Measurements from ENCODE around the gene ARF4.

ARF4 gene

GRCh38 chr3:57583544-57583943 lies 13.6 kb downstream of the ARF4 start:
- no peak for FAIRE-seq
- DNase-seq (ENCODE audit: extremely low spot score, insufficient read length, low read depth): no peak

DNA sequence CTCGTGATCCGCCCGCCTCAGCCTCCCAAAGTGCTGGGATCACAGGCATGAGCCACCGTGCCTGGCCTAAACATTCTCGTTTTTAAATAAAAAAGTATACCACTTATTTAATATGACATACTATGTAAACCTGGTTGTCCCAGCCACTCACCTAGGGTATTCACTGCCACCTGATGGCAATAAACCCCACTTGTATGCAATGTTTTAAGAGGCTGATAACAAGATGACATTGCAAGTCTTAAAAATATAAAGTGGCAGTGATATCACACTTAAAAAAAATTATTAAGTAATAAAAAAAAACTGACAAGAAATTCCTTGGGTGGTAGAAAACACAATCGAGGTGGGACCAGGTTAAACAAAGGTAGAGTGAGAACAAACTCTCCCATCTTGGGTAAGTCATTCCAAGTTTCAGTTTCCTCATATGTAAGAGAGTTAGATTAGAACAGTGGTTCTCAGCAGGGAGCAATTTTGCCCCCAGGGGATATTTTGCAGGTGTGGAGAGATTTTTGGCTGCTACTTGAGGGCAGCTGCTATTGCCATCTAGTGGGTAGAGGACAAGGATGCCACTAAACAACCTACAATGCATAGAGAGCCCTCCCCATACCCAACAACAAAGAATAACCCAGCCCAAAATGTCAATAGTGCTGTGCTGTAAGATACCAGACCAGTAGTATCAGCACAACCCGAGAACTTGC lies 14.5 kb downstream of the ARF4 start:
- FAIRE-seq (no peak), DNase-seq (ENCODE audit: extremely low spot score, insufficient read length, low read depth) (no peak)

DNA sequence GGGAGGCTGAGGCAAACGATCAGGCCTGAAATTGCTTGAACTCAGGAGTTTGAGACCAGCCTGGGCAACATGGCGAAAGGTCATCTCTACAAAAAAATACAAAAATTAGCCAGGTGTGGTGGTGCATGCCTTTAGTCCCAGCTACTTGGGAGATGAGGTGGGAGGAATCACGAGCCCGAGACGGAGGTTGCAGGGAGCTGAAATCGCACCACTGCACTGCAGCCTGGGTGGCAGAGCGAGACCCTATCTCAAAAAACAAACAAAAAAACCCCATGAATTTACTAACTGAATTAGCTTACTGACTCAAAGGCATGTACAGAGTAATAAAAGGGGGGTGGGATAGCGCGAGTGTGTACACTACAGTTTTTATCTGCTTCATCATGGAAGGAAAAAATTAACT lies 19.3 kb downstream of the ARF4 start:
- no peak for FAIRE-seq
- DNase-seq (ENCODE audit: extremely low spot score, insufficient read length, low read depth): no peak

GRCh38 chr3:57575966-57576626 lies 21.0 kb downstream of the ARF4 start:
- FAIRE-seq: no peak
- no peak for DNase-seq (ENCODE audit: extremely low spot score, insufficient read length, low read depth)

DNA sequence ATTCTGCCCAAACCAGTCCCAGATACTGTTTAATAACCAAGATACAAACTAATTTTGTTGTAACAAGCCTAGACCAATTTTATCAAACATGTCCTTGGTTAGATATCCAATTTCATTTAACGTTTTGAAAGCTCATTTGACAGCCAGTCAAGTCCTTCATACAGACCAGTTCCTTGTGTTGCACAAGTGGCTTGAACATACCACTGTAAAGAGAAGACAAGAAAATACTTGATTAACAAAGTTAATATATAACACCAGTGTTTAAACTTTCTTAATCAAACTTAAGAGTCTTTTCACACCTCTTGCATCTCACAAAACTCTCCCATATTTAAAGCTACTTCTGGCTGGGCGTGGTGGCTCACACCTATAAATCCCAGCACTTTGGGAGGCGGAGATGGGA lies 25.0 kb downstream of the ARF4 start:
- DNase-seq (ENCODE audit: extremely low spot score, insufficient read length, low read depth) (no peak), FAIRE-seq (peak; percentile 5)

DNA sequence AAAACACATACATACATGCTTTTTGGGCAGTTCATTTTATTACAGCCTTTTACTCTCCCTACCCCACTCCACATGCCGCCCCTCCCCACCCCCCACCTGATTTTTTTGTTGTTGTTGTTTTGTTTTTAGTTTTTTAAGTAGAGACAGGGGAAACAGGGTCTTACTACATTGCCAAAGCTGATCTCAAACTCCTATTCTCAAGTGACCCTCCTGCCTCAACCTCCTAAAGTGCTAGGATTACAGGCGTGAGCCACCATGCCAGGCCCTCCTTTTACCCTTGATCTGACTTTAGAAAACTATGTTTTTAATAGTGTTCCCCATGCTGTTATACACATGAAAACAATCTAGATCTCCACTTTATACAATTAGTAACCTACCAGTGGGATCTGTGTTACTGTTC lies 26.3 kb downstream of the ARF4 start:
- no peak for DNase-seq (ENCODE audit: extremely low spot score, insufficient read length, low read depth)
- no peak for FAIRE-seq

- FAIRE-seq: no peak
- no peak for DNase-seq (ENCODE audit: extremely low spot score, insufficient read length, low read depth)
Measured at GRCh38 chr3:57569859-57570450, 27.2 kb downstream of the ARF4 start.

- FAIRE-seq (no peak), DNase-seq (ENCODE audit: extremely low spot score, insufficient read length, low read depth) (no peak)
Measured at GRCh38 chr3:57559526-57559925, 37.6 kb downstream of the ARF4 start.

DNA sequence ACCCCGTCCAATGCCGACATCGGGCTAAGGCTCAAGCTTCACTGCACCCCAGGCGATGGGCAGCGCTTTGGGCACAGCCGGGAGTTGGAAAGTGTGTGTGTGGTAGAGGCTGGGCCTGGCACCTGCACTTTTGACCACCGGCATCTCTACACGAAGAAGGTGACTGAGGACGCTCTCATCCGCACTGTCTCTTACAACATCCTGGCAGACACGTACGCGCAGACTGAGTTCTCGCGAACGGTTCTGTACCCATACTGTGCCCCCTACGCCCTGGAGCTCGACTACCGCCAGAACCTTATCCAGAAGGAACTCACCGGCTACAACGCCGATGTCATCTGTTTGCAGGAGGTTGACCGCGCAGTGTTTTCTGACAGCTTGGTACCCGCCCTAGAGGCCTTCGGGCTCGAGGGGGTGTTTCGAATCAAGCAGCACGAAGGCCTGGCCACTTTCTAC lies 40.0 kb downstream of the ARF4 start:
- FAIRE-seq: no peak
- no peak for DNase-seq (ENCODE audit: extremely low spot score, insufficient read length, low read depth)

DNA sequence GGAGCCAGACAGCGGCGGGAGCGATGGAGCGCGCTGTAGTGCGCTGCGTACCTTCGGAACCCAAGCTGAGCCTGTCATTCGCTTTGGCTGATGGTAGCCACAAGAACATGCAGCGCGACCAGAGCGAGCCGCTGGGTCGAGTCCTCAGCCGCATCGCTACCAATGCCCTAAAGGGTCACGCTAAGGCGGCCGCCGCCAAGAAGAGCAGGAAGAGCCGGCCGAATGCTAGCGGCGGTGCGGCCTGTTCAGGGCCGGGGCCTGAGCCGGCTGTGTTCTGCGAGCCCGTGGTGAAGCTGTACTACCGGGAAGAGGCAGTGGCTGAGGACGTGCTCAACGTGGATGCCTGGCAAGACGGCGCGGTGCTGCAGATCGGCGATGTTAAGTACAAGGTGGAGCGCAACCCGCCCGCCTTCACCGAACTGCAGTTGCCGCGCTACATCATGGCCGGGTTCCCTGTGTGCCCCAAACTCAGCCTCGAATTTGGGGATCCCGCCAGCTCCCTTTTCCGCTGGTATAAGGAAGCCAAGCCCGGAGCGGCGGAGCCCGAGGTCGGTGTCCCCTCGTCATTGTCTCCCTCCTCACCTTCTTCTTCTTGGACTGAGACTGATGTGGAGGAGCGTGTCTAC lies 40.6 kb downstream of the ARF4 start:
- FAIRE-seq: no peak
- no peak for DNase-seq (ENCODE audit: extremely low spot score, insufficient read length, low read depth)

DNA sequence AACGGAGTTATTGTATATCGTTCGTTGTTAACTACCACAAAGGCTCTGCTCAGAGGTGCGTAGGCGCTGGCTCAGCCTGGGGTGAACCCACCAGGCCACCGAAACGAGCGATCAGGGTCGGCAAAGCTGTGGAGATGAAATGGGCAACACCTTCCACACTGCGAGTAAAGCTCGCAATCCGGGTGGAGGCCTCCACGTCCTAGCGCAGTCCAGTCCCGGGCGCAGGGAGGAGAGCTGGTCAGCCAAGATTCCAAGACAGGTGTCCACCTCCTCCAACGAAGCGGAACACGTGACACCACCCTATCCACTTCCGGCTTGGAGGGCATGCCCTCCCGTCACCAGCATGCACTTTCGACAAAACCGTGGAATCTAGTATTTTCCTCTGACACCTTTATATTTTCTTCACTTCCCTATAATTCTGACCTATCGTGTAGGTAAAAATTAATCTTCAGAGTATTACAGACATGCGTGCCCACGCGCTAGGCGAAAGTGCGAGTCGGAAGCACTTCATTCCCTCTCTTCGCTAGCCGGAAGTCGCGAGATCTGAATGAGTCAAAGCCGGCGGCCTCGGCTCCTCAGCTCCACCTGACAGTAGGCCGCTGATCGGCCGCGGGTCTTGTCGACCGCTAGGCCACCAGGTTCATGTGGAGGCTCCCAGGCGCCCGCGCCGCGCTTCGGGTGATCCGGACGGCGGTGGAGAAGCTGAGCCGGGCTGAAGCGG lies 41.2 kb downstream of the ARF4 start, which contains the start of gene PDE12:
PDE12 (plus strand) TSS at position 537 of the 721 bp plus-strand sequence; CDS start at position 643, 106 bp downstream.
- DNase-seq (ENCODE audit: extremely low spot score, insufficient read length, low read depth) (peak; percentile 71), FAIRE-seq (peak; percentile 89)

GRCh38 chr3:57555306-57555705 lies 41.8 kb downstream of the ARF4 start:
- DNase-seq (ENCODE audit: extremely low spot score, insufficient read length, low read depth) (no peak), FAIRE-seq (no peak)

- DNase-seq (ENCODE audit: extremely low spot score, insufficient read length, low read depth) (no peak), FAIRE-seq (no peak)
Measured at GRCh38 chr3:57546616-57547015, 50.5 kb downstream of the ARF4 start.

DNA sequence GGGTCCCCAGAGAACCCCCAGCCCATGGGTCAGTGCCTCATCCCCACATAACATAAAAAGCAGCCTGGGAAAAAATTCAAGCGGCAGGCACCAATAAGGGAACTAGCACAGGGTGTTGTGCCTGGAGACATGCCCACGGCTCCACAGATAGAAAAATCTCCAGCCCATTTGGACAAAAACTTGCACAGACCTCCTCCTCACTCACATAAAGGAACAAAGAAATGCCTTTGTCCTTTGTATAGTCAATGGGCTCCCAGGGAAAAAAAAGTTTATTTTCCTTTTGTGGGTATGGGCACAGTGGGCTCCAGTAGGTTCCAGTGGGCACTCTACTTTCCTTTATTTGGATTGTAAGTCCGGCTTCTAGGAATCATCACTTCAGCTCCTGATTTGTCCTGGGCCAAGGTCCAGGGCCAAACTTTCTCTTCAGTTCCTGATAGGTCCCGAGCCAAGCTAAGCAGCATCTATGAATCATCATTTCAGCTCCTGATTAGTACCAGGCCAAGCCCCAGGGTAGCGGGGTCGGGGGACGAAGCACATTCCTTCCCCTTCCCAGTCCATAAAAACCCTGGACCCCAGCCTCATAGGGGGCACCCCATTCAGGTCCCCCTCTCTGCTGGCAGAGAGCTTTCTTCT lies 51.4 kb downstream of the ARF4 start:
- no peak for DNase-seq (ENCODE audit: extremely low spot score, insufficient read length, low read depth)
- no peak for FAIRE-seq

- FAIRE-seq: no peak
- no peak for DNase-seq (ENCODE audit: extremely low spot score, insufficient read length, low read depth)
Measured at GRCh38 chr3:57544181-57545125, 52.7 kb downstream of the ARF4 start, which contains the start of gene DNAH12. TSS of gene DNAH12 (minus strand) at chr3:57544344. CDS start at chr3:57542870, 1,474 bp downstream.

- no peak for FAIRE-seq
Measured at GRCh38 chr3:57538465-57538864, 58.7 kb downstream of the ARF4 start.

GRCh38 chr3:57530071-57530608 lies 67.0 kb downstream of the ARF4 start:
- FAIRE-seq (no peak), DNase-seq (ENCODE audit: extremely low spot score, insufficient read length, low read depth) (no peak)

More at GRCh38 chr3:57538465-57538864, 58.7 kb downstream of the ARF4 start:
- no peak for DNase-seq (ENCODE audit: extremely low spot score, insufficient read length, low read depth)

Measured in GM18507 (cell line).